ENCODE results near the gene TBL1X.
A peak's percentile ranks its signal among the peaks of the same experiment; 100 is the strongest.
"Not testable (repeated sequence)": the region's sequence is repeated elsewhere in the genome, so short reads cannot be mapped to it uniquely, and the experiment has no call there.

The TBL1X gene

DNA sequence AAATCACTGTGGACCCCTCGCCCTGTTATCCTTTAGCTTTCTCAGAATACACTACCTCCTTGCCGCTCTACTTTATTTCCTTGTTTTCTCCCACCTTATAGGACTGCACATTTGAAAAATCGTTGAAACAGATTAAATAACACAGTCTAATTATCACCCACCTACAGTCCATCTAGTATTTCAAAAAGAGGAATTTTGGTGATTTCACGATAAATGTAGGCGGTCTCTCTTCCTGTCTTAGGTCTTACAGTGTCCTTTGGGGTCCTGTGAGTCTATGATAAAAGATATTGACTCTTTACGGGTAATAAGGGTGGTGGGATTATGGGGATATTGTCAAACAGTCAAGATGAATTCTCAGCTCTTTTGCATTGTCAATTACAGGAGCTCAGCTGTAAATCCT is 2.4 kb upstream of the TBL1X start:
- Histone ChIP-seq H3K36me3 (ENCODE audit: insufficient read depth, low read length) (no peaks in the 10 kb centered on the region), H3K4me3 (ENCODE audit: low read length) (no peak overlapping the region), H3K27me3 (ENCODE audit: control insufficient read depth, insufficient read depth, low read length) (no peaks in the 10 kb centered on the region), H3K4me1 (ENCODE audit: control insufficient read depth, insufficient read depth, low read length) (peaks cover 15% of the 10 kb centered on the region), H3K9ac (ENCODE audit: low read depth, low read length) (no peak overlapping the region), H3K4me2 (ENCODE audit: low read length) (no peak overlapping the region), H3K9me3 (replicated peaks; ENCODE audit: low read length) (no peaks in the 10 kb centered on the region)

DNA sequence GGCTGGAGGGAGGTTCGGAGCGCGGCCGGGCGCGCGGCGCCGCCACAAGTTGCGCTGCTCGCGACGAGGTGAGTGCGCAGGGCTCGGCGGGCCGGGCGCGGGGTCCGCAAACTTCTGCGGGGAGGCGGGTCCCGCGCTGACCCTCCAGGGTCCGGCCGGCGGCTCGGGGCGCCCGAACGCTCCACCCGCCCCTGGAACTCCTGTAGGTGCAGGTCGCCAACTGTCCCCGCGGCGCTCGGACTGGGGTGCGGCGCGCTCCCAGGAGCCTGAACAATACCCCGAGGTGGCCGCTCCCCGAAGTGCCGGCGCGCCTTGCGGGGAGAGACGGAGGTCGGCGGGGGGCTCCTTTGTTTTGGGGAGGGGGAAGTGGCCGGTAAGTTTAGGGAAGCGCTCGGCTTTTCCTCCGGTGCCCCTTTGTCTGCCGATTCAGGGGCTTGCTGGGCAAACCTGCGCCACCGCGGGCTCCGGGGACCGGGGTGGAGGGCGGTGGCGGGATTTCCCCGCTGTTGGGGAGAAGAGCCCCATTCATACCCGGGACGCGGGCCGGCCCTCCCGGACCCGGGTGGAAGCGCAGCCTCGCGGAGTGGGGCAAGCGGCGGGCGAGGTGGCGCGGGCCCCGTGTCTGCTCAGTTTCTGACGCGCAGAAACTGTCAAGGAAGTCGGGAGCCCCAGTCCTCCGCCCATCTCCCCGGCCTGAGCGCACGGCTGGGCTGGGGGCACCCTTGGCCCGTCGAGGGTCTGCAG is 694 bp downstream of the TBL1X start:
- no peaks in the 10 kb centered on the region for H3K36me3 ChIP-seq (ENCODE audit: insufficient read depth, low read length)
- H3K4me2 ChIP-seq (ENCODE audit: low read length): peak overlapping the region; percentile 75
- no peaks in the 10 kb centered on the region for H3K9me3 ChIP-seq (replicated peaks; ENCODE audit: low read length)
- peaks cover 15% of the 10 kb centered on the region for H3K4me1 ChIP-seq (ENCODE audit: control insufficient read depth, insufficient read depth, low read length)
- no peaks in the 10 kb centered on the region for H3K27me3 ChIP-seq (ENCODE audit: control insufficient read depth, insufficient read depth, low read length)
- peak overlapping the region; percentile 80 for H3K9ac ChIP-seq (ENCODE audit: low read depth, low read length)
- peak overlapping the region; percentile 74 for H3K4me3 ChIP-seq (ENCODE audit: low read length)

DNA sequence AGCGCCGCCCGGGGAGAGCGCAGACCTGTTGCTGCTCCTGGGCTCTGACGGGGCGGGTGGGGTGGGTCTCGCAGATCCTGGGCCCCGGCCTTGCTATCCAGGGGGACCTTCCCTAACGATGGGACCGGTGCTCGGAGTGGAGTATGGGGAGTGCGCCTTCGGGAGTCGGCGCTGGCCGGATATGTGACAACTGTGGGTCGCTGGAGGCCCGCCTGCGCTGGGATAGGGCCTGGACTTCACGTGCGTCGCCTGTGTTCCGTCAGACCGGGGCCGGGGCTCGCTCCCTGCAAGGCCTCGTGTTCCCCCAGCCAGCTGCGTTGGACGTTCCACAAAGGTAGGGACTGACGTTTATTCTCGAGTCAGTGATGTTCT is 1.3 kb downstream of the TBL1X start:
- H3K4me3 ChIP-seq (ENCODE audit: low read length): peak overlapping the region; percentile 74
- H3K36me3 ChIP-seq (ENCODE audit: insufficient read depth, low read length): no peaks in the 10 kb centered on the region
- peaks cover 15% of the 10 kb centered on the region for H3K4me1 ChIP-seq (ENCODE audit: control insufficient read depth, insufficient read depth, low read length)
- no peaks in the 10 kb centered on the region for H3K9me3 ChIP-seq (replicated peaks; ENCODE audit: low read length)
- H3K27me3 ChIP-seq (ENCODE audit: control insufficient read depth, insufficient read depth, low read length): no peaks in the 10 kb centered on the region
- peak overlapping the region; percentile 75 for H3K4me2 ChIP-seq (ENCODE audit: low read length)
- peak overlapping the region; percentile 80 for H3K9ac ChIP-seq (ENCODE audit: low read depth, low read length)

DNA sequence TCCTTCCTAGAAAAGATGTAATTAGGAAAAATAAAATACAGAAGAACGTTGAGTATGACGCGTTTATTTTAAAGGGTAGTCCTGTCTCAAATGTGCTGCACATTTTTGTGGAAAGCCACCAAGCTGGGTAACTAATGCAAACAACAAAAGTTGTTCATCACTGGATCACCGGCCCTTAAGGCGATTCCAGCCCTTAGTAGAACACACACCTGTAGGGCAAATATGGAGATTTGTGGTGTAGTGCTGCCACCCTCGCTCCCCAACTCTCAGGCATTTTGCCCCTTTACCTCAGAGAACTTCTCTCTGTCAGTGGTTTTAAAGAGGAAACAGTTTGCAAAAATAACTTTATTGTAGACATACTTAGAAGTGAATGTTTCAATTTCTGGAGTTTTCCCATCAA is 1.9 kb downstream of the TBL1X start:
- H3K4me3 ChIP-seq (ENCODE audit: low read length): peak overlapping the region; percentile 74
- H3K27me3 ChIP-seq (ENCODE audit: control insufficient read depth, insufficient read depth, low read length): no peaks in the 10 kb centered on the region
- H3K36me3 ChIP-seq (ENCODE audit: insufficient read depth, low read length): no peaks in the 10 kb centered on the region
- peak overlapping the region; percentile 75 for H3K4me2 ChIP-seq (ENCODE audit: low read length)
- peaks cover 15% of the 10 kb centered on the region for H3K4me1 ChIP-seq (ENCODE audit: control insufficient read depth, insufficient read depth, low read length)
- H3K9ac ChIP-seq (ENCODE audit: low read depth, low read length): peak overlapping the region; percentile 80
- no peaks in the 10 kb centered on the region for H3K9me3 ChIP-seq (replicated peaks; ENCODE audit: low read length)

DNA sequence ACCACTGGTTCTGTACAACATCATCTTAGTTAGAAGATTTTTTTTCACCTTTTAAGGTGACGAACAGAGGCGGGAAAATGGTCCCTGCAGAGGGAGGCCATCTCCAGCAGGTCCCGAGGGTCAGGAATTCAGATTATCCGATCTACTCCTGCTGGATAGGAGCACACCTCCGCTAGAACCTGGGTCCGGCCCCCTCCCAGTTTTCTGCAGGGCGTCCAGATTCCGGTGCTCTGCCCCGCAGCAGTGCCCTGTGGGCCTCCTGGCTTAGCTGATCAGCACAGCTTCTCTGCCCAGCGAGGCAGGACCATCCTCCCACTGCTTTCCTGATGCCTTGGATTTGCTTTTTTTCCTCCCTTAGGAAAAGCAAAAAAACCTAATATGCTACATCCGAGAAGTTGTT is 2.3 kb downstream of the TBL1X start:
- no peaks in the 10 kb centered on the region for H3K9me3 ChIP-seq (replicated peaks; ENCODE audit: low read length)
- no peak overlapping the region for H3K9ac ChIP-seq (ENCODE audit: low read depth, low read length)
- H3K4me3 ChIP-seq (ENCODE audit: low read length): no peak overlapping the region
- no peaks in the 10 kb centered on the region for H3K27me3 ChIP-seq (ENCODE audit: control insufficient read depth, insufficient read depth, low read length)
- H3K4me2 ChIP-seq (ENCODE audit: low read length): peak overlapping the region; percentile 75
- no peaks in the 10 kb centered on the region for H3K36me3 ChIP-seq (ENCODE audit: insufficient read depth, low read length)
- peaks cover 15% of the 10 kb centered on the region for H3K4me1 ChIP-seq (ENCODE audit: control insufficient read depth, insufficient read depth, low read length)

DNA sequence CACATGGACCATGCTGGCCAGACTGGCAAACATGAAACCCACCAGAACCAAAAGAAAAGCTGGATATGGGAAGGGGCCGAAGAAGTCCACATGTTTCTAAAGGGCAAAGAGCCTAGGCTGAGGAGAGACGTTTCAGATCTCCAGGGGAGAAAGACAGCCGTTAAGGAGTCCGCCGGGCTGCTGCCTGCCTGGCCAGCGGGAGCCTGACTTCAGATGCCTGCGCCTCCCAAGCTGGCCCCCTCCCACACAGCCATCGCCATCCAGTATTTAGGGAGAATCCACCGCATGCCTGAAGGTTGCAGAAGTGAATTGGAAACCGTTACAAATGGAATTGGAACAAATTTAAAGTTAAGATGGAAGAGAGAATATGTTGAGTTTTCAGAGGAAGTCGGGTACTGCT is 2.9 kb downstream of the TBL1X start:
- Histone ChIP-seq H3K27me3 (ENCODE audit: control insufficient read depth, insufficient read depth, low read length) (no peaks in the 10 kb centered on the region), H3K4me2 (ENCODE audit: low read length) (no peak overlapping the region), H3K4me1 (ENCODE audit: control insufficient read depth, insufficient read depth, low read length) (peaks cover 11% of the 10 kb centered on the region), H3K9ac (ENCODE audit: low read depth, low read length) (no peak overlapping the region), H3K4me3 (ENCODE audit: low read length) (no peak overlapping the region), H3K9me3 (replicated peaks; ENCODE audit: low read length) (no peaks in the 10 kb centered on the region), H3K36me3 (ENCODE audit: insufficient read depth, low read length) (no peaks in the 10 kb centered on the region)

DNA sequence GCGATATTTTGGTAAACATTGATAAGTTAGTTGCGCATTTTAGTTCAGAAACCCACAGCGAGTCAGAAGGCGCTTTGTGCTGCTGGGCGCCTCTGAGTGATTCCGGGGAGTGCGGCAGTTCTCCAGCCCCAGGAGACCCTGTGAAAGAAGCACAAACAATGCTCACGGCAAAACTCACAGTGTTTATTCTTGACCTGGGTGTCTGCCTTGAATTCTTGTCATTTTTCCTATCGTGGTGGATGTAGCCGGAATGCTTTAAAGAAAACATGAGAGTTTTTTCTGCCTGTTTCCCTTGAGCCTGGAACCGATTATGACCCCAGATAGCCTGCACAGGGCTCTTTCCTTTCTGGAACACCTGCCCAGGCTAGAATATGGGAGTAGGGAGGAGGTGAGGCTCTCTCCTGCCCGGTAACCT is 6.7 kb downstream of the TBL1X start:
- no peak overlapping the region for H3K4me3 ChIP-seq (ENCODE audit: low read length)
- no peak overlapping the region for H3K9ac ChIP-seq (ENCODE audit: low read depth, low read length)
- no peaks in the 10 kb centered on the region for H3K27me3 ChIP-seq (ENCODE audit: control insufficient read depth, insufficient read depth, low read length)
- H3K9me3 ChIP-seq (replicated peaks; ENCODE audit: low read length): no peaks in the 10 kb centered on the region
- no peaks in the 10 kb centered on the region for H3K36me3 ChIP-seq (ENCODE audit: insufficient read depth, low read length)
- H3K4me2 ChIP-seq (ENCODE audit: low read length): no peak overlapping the region
- peaks cover 2% of the 10 kb centered on the region for H3K4me1 ChIP-seq (ENCODE audit: control insufficient read depth, insufficient read depth, low read length)

DNA sequence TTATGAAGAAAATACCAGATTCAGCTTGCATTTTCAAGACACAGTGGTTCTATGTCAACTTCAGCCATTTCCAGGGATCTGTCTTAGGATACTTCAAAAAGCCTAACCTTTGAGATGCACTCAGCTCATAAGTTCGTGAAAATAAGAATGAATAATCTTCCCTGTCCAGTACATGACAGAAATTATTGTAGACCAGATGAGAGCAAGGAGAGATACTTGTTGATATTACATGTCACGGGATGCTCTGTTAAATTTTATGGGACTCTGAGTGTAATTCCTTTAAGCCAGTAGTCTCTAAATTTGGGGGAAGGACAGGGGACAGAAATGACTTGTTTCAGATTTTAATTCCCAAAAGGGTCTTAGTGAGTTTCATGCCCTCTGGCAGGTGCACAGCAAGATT is 8.8 kb downstream of the TBL1X start:
- no peak overlapping the region for H3K4me2 ChIP-seq (ENCODE audit: low read length)
- no peak overlapping the region for H3K4me3 ChIP-seq (ENCODE audit: low read length)
- H3K36me3 ChIP-seq (ENCODE audit: insufficient read depth, low read length): no peaks in the 10 kb centered on the region
- H3K9ac ChIP-seq (ENCODE audit: low read depth, low read length): no peak overlapping the region
- no peaks in the 10 kb centered on the region for H3K4me1 ChIP-seq (ENCODE audit: control insufficient read depth, insufficient read depth, low read length)
- H3K9me3 ChIP-seq (replicated peaks; ENCODE audit: low read length): no peaks in the 10 kb centered on the region
- no peaks in the 10 kb centered on the region for H3K27me3 ChIP-seq (ENCODE audit: control insufficient read depth, insufficient read depth, low read length)

DNA sequence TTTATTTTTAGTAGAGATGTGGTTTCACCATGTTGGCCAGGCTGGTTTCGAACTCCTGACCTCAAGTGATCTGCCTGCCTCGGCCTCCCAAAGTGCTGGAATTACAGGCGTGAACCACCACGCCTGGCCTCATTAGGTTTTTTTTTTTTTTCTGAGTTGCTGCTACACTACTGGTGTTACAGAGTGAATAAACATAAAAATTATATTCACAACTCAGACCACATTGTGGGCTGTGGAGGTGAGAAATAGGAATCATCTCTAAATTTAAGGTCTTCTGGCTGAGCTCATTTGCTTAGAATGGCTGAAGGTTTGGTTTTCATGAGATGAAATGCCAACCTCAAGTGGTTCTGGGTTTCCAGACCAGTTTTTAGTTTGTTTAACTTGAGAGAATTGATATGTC is 10.6 kb downstream of the TBL1X start:
- not testable (repeated sequence) for H3K36me3 ChIP-seq (ENCODE audit: insufficient read depth, low read length); H3K4me1 ChIP-seq (ENCODE audit: control insufficient read depth, insufficient read depth, low read length); H3K4me2 ChIP-seq (ENCODE audit: low read length); H3K9ac ChIP-seq (ENCODE audit: low read depth, low read length); H3K4me3 ChIP-seq (ENCODE audit: low read length); H3K27me3 ChIP-seq (ENCODE audit: control insufficient read depth, insufficient read depth, low read length); H3K9me3 ChIP-seq (replicated peaks; ENCODE audit: low read length)

DNA sequence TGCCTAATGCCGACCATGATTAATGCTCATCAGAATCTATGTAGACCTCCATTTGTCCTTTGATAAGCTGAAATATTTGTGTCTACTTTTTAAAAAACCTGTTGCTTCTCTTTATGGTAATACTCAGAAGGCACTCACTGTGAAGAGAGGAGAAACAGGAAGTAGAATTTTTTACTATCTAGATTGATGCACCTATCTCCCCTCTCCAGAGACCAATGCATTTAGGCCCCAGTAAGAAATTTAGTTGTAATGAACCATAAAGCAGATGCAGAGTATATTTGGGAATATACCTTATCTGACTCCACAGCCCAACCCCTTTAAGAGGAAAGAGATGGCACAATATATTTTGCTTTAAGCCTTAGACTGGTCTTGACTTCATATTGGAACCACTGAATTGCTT is 11.1 kb downstream of the TBL1X start:
- H3K9ac ChIP-seq (ENCODE audit: low read depth, low read length): no peak overlapping the region

DNA sequence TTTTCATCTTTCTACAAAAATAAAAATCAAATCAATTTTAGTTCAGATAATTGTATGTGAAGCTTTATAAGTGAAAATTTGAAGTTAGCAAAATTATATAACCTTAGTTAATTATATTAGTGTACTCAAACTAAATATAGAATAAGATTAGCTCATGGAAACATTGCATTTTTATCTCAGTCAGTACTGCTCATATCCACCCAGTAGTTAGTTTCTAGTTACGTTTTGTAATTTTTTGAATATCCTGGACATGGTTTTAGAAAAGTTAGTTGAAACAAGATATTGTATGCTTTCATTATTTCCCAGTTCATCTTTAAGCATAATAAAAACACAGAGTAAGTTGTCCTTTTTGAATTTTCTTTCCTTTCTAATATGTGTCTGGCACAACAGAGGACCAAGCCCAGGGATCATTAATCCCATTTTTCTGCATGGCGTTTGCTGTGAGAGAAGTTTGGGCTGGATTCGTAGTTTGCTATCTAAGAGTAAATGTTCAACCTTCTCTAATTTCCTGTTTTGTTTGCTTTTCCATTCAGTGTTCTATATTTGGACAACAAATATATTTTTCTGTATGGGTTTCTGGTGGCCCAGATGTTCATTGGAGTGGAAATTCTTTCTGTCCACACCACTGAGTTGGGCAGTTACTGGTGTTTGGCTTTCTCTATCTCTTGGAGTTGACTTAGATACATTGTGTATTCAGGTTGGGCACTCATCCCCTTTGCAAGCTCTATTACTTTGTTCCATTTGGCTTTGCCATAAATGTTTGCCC is 12.1 kb downstream of the TBL1X start:
- Histone ChIP-seq H3K4me2 (ENCODE audit: low read length) (no peak overlapping the region), H3K9ac (ENCODE audit: low read depth, low read length) (no peak overlapping the region), H3K4me1 (ENCODE audit: control insufficient read depth, insufficient read depth, low read length) (no peaks in the 10 kb centered on the region), H3K4me3 (ENCODE audit: low read length) (no peak overlapping the region), H3K9me3 (replicated peaks; ENCODE audit: low read length) (no peaks in the 10 kb centered on the region), H3K36me3 (ENCODE audit: insufficient read depth, low read length) (no peaks in the 10 kb centered on the region), H3K27me3 (ENCODE audit: control insufficient read depth, insufficient read depth, low read length) (no peaks in the 10 kb centered on the region)

More for the DNA sequence above, 11.1 kb downstream of the TBL1X start:
- Histone ChIP-seq H3K4me3 (ENCODE audit: low read length) (no peak overlapping the region), H3K4me2 (ENCODE audit: low read length) (no peak overlapping the region), H3K4me1 (ENCODE audit: control insufficient read depth, insufficient read depth, low read length) (no peaks in the 10 kb centered on the region), H3K9me3 (replicated peaks; ENCODE audit: low read length) (no peaks in the 10 kb centered on the region), H3K36me3 (ENCODE audit: insufficient read depth, low read length) (no peaks in the 10 kb centered on the region), H3K27me3 (ENCODE audit: control insufficient read depth, insufficient read depth, low read length) (no peaks in the 10 kb centered on the region)

DNA sequence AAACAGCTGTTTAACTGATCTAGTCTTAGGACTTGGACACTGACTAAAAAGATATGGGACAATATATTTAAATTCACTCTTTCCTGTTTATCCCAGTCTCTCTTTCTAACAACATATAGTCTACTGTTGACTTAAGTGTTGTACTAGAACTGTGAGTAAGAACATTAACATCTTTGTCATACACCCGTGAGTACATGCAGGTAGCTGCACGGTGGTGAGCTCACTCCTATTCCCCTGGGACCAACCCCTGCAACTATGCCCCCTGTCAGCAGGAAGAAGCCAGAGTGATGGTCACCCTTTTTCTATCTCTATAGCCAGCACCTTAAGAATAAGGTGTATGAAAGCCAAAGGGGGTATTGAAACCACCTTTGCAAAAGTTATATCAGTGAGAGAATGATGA is 17.6 kb downstream of the TBL1X start:
- H3K4me2 ChIP-seq (ENCODE audit: low read length): no peak overlapping the region

More for the DNA sequence above, 17.6 kb downstream of the TBL1X start:
- H3K9me3 ChIP-seq (replicated peaks; ENCODE audit: low read length): no peaks in the 10 kb centered on the region
- H3K4me3 ChIP-seq (ENCODE audit: low read length): no peak overlapping the region
- H3K4me1 ChIP-seq (ENCODE audit: control insufficient read depth, insufficient read depth, low read length): no peaks in the 10 kb centered on the region
- no peaks in the 10 kb centered on the region for H3K27me3 ChIP-seq (ENCODE audit: control insufficient read depth, insufficient read depth, low read length)
- no peaks in the 10 kb centered on the region for H3K36me3 ChIP-seq (ENCODE audit: insufficient read depth, low read length)
- H3K9ac ChIP-seq (ENCODE audit: low read depth, low read length): no peak overlapping the region

Measured in skeletal muscle satellite cell (primary cell).